ENCODE results near the gene SLC2A13. TPM values are rescaled to one million over a fixed set of nuclear protein-coding genes. Genes with fewer than 3 reads are reported as not detected.

Gene SLC2A13
- total RNA-seq, 1 experiment from 2014 or later, result 1.6 TPM

DNA sequence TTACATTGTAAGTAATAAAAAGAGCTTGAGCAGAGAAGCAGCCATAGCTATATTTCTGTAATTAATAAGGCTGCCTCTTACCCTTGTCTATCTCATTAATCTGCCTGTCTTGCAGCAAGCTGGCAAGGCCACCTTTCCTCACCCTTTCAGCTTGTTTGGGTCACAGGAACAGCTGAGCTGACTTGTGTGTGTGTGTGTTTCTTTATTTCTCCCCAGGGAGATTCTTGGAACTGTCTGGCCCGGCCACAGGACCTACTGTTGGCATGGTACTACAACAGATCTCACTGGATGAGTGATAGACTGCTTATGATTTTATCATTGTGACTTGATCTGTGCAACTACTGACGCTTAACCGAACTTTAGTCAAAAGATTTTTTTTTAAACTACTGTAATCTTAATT is 213.7 kb downstream of the SLC2A13 start:
- Histone ChIP-seq H3K4me1 (replicated peaks; ENCODE audit: insufficient read depth) (no peaks in the 10 kb centered on the region), H3K4me3 (no peak overlapping the region), H3K79me2 (ENCODE audit: low read depth) (no peaks in the 10 kb centered on the region), H3F3A (ENCODE audit: insufficient read depth, low read depth) (no peaks in the 10 kb centered on the region), H3K4me2 (no peak overlapping the region), H4K20me1 (ENCODE audit: insufficient read depth) (no peaks in the 10 kb centered on the region), H2AFZ (no peak overlapping the region), H3K36me3 (ENCODE audit: low read depth) (no peaks in the 10 kb centered on the region), H3K9me3 (ENCODE audit: insufficient read depth, low read depth) (no peaks in the 10 kb centered on the region), H3K27me3 (ENCODE audit: insufficient read depth, low read depth) (no peaks in the 10 kb centered on the region), H3K27ac (no peak overlapping the region), H3K9me2 (ENCODE audit: insufficient read depth) (no peaks in the 10 kb centered on the region)
- DNase-seq, result no peak
- BruUV-seq (replicated peaks), result no TSS peak
- POLR2A ChIA-PET (ENCODE audit: unreplicated experiment), result no interaction called here
- CTCF ChIA-PET, result no interaction called here
- intact Hi-C loops (cut with micrococcal nuclease; ENCODE audit: unreplicated experiment), result no loop called here
- TF ChIP-seq, protein P1, sequence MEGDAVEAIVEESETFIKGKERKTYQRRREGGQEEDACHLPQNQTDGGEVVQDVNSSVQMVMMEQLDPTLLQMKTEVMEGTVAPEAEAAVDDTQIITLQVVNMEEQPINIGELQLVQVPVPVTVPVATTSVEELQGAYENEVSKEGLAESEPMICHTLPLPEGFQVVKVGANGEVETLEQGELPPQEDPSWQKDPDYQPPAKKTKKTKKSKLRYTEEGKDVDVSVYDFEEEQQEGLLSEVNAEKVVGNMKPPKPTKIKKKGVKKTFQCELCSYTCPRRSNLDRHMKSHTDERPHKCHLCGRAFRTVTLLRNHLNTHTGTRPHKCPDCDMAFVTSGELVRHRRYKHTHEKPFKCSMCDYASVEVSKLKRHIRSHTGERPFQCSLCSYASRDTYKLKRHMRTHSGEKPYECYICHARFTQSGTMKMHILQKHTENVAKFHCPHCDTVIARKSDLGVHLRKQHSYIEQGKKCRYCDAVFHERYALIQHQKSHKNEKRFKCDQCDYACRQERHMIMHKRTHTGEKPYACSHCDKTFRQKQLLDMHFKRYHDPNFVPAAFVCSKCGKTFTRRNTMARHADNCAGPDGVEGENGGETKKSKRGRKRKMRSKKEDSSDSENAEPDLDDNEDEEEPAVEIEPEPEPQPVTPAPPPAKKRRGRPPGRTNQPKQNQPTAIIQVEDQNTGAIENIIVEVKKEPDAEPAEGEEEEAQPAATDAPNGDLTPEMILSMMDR (conservative IDR thresholded peaks at IDR 0.05), result no peak
- TF ChIP-seq EZH2 (IDR thresholded peaks at IDR 0.05; ENCODE audit: low read depth), result no peak

GRCh38 chr12:39887856-39888255 is 218.0 kb downstream of the SLC2A13 start:
- no peaks in the 10 kb centered on the region for H3K79me2 ChIP-seq (ENCODE audit: low read depth)
- no peaks in the 10 kb centered on the region for H3K36me3 ChIP-seq (ENCODE audit: low read depth)
- no peak overlapping the region for H3K27ac ChIP-seq
- intact Hi-C loops (cut with micrococcal nuclease; ENCODE audit: unreplicated experiment), result no loop called here
- no peak overlapping the region for H3K4me2 ChIP-seq
- DNase-seq, result no peak
- H2AFZ ChIP-seq, result no peak overlapping the region
- TF ChIP-seq, protein P1 (conservative IDR thresholded peaks at IDR 0.05), result no peak
- no peak for TF ChIP-seq EZH2 (IDR thresholded peaks at IDR 0.05; ENCODE audit: low read depth)
- no peaks in the 10 kb centered on the region for H3K4me1 ChIP-seq (replicated peaks; ENCODE audit: insufficient read depth)
- POLR2A ChIA-PET (ENCODE audit: unreplicated experiment), result no interaction called here
- CTCF ChIA-PET, result no interaction called here
- H3K27me3 ChIP-seq (ENCODE audit: insufficient read depth, low read depth), result no peaks in the 10 kb centered on the region
- BruUV-seq (replicated peaks), result no TSS peak
- no peaks in the 10 kb centered on the region for H4K20me1 ChIP-seq (ENCODE audit: insufficient read depth)
- no peak overlapping the region for H3K4me3 ChIP-seq
- H3K9me3 ChIP-seq (ENCODE audit: insufficient read depth, low read depth), result no peaks in the 10 kb centered on the region
- no peaks in the 10 kb centered on the region for H3K9me2 ChIP-seq (ENCODE audit: insufficient read depth)
- H3F3A ChIP-seq (ENCODE audit: insufficient read depth, low read depth), result no peaks in the 10 kb centered on the region

GRCh38 chr12:39886106-39886505 is 219.8 kb downstream of the SLC2A13 start:
- H3K4me2 ChIP-seq, result no peak overlapping the region
- H3K9me3 ChIP-seq (ENCODE audit: insufficient read depth, low read depth), result no peaks in the 10 kb centered on the region
- H3K79me2 ChIP-seq (ENCODE audit: low read depth), result no peaks in the 10 kb centered on the region
- H3F3A ChIP-seq (ENCODE audit: insufficient read depth, low read depth), result no peaks in the 10 kb centered on the region
- no peak overlapping the region for H3K4me3 ChIP-seq
- H3K27ac ChIP-seq, result no peak overlapping the region
- no peak for TF ChIP-seq EZH2 (IDR thresholded peaks at IDR 0.05; ENCODE audit: low read depth)
- TF ChIP-seq, protein P1 (conservative IDR thresholded peaks at IDR 0.05), result no peak
- H3K36me3 ChIP-seq (ENCODE audit: low read depth), result no peaks in the 10 kb centered on the region
- H3K4me1 ChIP-seq (replicated peaks; ENCODE audit: insufficient read depth), result no peaks in the 10 kb centered on the region
- POLR2A ChIA-PET (ENCODE audit: unreplicated experiment), result no interaction called here
- H2AFZ ChIP-seq, result 0 out of 2 replicates have a peak overlapping the region, but pooled peaks have one; percentile 6
- intact Hi-C loops (cut with micrococcal nuclease; ENCODE audit: unreplicated experiment), result no loop called here
- no peaks in the 10 kb centered on the region for H3K9me2 ChIP-seq (ENCODE audit: insufficient read depth)
- H4K20me1 ChIP-seq (ENCODE audit: insufficient read depth), result no peaks in the 10 kb centered on the region
- CTCF ChIA-PET, result no interaction called here
- BruUV-seq (replicated peaks), result no TSS peak
- no peak for DNase-seq
- H3K27me3 ChIP-seq (ENCODE audit: insufficient read depth, low read depth), result no peaks in the 10 kb centered on the region
